ENCODE results near the gene CCDC30.
"Not testable (repeated sequence)": the region's sequence is repeated elsewhere in the genome, so short reads cannot be mapped to it uniquely, and the experiment has no call there.

The CCDC30 gene

GRCh38 chr1:42450061-42450460, 13.0 kb upstream of the CCDC30 start:
- DNase-seq (ENCODE audit: low read depth, low spot score): no peak

- DNase-seq (ENCODE audit: low read depth, low spot score): no peak
Measured at GRCh38 chr1:42453386-42453785, 9.7 kb upstream of the CCDC30 start.

- DNase-seq (ENCODE audit: low read depth, low spot score): no peak
Measured at GRCh38 chr1:42454403-42454802, 8.7 kb upstream of the CCDC30 start.

- DNase-seq (ENCODE audit: low read depth, low spot score): no peak
Measured at GRCh38 chr1:42456010-42456753, 6.9 kb upstream of the CCDC30 start, which contains the start of the genes PPCS and ZMYND12. Gene PPCS (plus strand): TSS chr1:42456543. CDS start chr1:42456566, 23 bp downstream. Gene ZMYND12 (minus strand): TSS chr1:42456022. CDS start chr1:42455997, 25 bp downstream.

GRCh38 chr1:42456754-42457089, 6.4 kb upstream of the CCDC30 start:
- DNase-seq (ENCODE audit: low read depth, low spot score): no peak

- DNase-seq (ENCODE audit: low read depth, low spot score): no peak
Measured at GRCh38 chr1:42461196-42461595, 1.9 kb upstream of the CCDC30 start.

- no peak for DNase-seq (ENCODE audit: low read depth, low spot score)
Measured at GRCh38 chr1:42463921-42464320, 835 bp downstream of the CCDC30 start.

- DNase-seq (ENCODE audit: low read depth, low spot score): no peak
Measured at GRCh38 chr1:42466030-42466429, 2.9 kb downstream of the CCDC30 start.

GRCh38 chr1:42469727-42470126, 6.6 kb downstream of the CCDC30 start:
- DNase-seq (ENCODE audit: low read depth, low spot score): no peak

- DNase-seq (ENCODE audit: low read depth, low spot score): no peak
Measured at GRCh38 chr1:42476605-42477004, 13.5 kb downstream of the CCDC30 start.

- not testable (repeated sequence) for DNase-seq (ENCODE audit: low read depth, low spot score)
Measured at GRCh38 chr1:42477354-42477753, 14.3 kb downstream of the CCDC30 start.

GRCh38 chr1:42477775-42478174, 14.7 kb downstream of the CCDC30 start:
- no peak for DNase-seq (ENCODE audit: low read depth, low spot score)

GRCh38 chr1:42479621-42480020, 16.5 kb downstream of the CCDC30 start:
- peak; percentile 63 for DNase-seq (ENCODE audit: low read depth, low spot score)

- no peak for DNase-seq (ENCODE audit: low read depth, low spot score)
Measured at GRCh38 chr1:42480921-42481320, 17.8 kb downstream of the CCDC30 start.

- DNase-seq (ENCODE audit: low read depth, low spot score): no peak
Measured at GRCh38 chr1:42482635-42483153, 19.6 kb downstream of the CCDC30 start.

- DNase-seq (ENCODE audit: low read depth, low spot score): no peak
Measured at GRCh38 chr1:42484382-42484781, 21.3 kb downstream of the CCDC30 start.

- no peak for DNase-seq (ENCODE audit: low read depth, low spot score)
Measured at GRCh38 chr1:42490237-42490636, 27.2 kb downstream of the CCDC30 start.

- DNase-seq (ENCODE audit: low read depth, low spot score): not testable (repeated sequence)
Measured at GRCh38 chr1:42502031-42502430, 38.9 kb downstream of the CCDC30 start.

GRCh38 chr1:42504535-42505128, 41.5 kb downstream of the CCDC30 start:
- no peak for DNase-seq (ENCODE audit: low read depth, low spot score)

- no peak for DNase-seq (ENCODE audit: low read depth, low spot score)
Measured at GRCh38 chr1:42506576-42506975, 43.5 kb downstream of the CCDC30 start.

- not testable (repeated sequence) for DNase-seq (ENCODE audit: low read depth, low spot score)
Measured at GRCh38 chr1:42511581-42512155, 48.6 kb downstream of the CCDC30 start.

- DNase-seq (ENCODE audit: low read depth, low spot score): no peak
Measured at GRCh38 chr1:42518908-42519307, 55.8 kb downstream of the CCDC30 start.

- no peak for DNase-seq (ENCODE audit: low read depth, low spot score)
Measured at GRCh38 chr1:42523171-42523570, 60.1 kb downstream of the CCDC30 start.

All from iPS DF 19.7 (cell line).